ENCODE data around the gene GHR. TPM values are rescaled to one million over a fixed set of nuclear protein-coding genes. Genes with fewer than 3 reads are reported as not detected.

Gene GHR
- polyA plus RNA-seq, 1 experiment: 0.90 TPM

- H3K4me3 ChIP-seq (ENCODE audit: low read depth, low read length): no peak overlapping the region
- TF ChIP-seq CTCF (IDR thresholded peaks at IDR 0.05; ENCODE audit: insufficient read depth, low read depth, low read length): no peak
- H3K36me3 ChIP-seq (ENCODE audit: control insufficient read depth, insufficient read depth, low read length): no peaks in the 10 kb centered on the region
- DNase-seq (ENCODE audit: low read depth): no peak
- ChIA-PET POLR2A (no interaction called here), CTCF (no interaction called here)
- H3K27me3 ChIP-seq (ENCODE audit: control insufficient read depth, insufficient read depth, low read length): no peaks in the 10 kb centered on the region
Observed at GRCh38 chr5:42547141-42547540, 123.9 kb downstream of the GHR start.

- no peaks in the 10 kb centered on the region for H3K36me3 ChIP-seq (ENCODE audit: control insufficient read depth, insufficient read depth, low read length)
- CTCF ChIA-PET: no interaction called here
- TF ChIP-seq CTCF (IDR thresholded peaks at IDR 0.05; ENCODE audit: insufficient read depth, low read depth, low read length): no peak
- no peak for DNase-seq (ENCODE audit: low read depth)
- no peak overlapping the region for H3K4me3 ChIP-seq (ENCODE audit: low read depth, low read length)
- H3K27me3 ChIP-seq (ENCODE audit: control insufficient read depth, insufficient read depth, low read length): no peaks in the 10 kb centered on the region
- POLR2A ChIA-PET: no interaction called here
Observed at GRCh38 chr5:42547894-42548293, 124.7 kb downstream of the GHR start.

- Histone ChIP-seq H3K27me3 (ENCODE audit: control insufficient read depth, insufficient read depth, low read length) (no peaks in the 10 kb centered on the region), H3K36me3 (ENCODE audit: control insufficient read depth, insufficient read depth, low read length) (no peaks in the 10 kb centered on the region), H3K4me3 (ENCODE audit: low read depth, low read length) (no peak overlapping the region)
- CTCF ChIA-PET: no interaction called here
- no peak for TF ChIP-seq CTCF (IDR thresholded peaks at IDR 0.05; ENCODE audit: insufficient read depth, low read depth, low read length)
- DNase-seq (ENCODE audit: low read depth): no peak
- POLR2A ChIA-PET: no interaction called here
Observed at GRCh38 chr5:42552597-42552996, 129.4 kb downstream of the GHR start.

GRCh38 chr5:42553461-42553860 lies 130.2 kb downstream of the GHR start:
- POLR2A ChIA-PET: no interaction called here
- Histone ChIP-seq H3K27me3 (ENCODE audit: control insufficient read depth, insufficient read depth, low read length) (no peaks in the 10 kb centered on the region), H3K4me3 (ENCODE audit: low read depth, low read length) (no peak overlapping the region), H3K36me3 (ENCODE audit: control insufficient read depth, insufficient read depth, low read length) (no peaks in the 10 kb centered on the region)
- CTCF ChIA-PET: no interaction called here
- no peak for TF ChIP-seq CTCF (IDR thresholded peaks at IDR 0.05; ENCODE audit: insufficient read depth, low read depth, low read length)
- no peak for DNase-seq (ENCODE audit: low read depth)

- CTCF ChIA-PET: no interaction called here
Observed at GRCh38 chr5:42555010-42555409, 131.8 kb downstream of the GHR start.

More at GRCh38 chr5:42555010-42555409, 131.8 kb downstream of the GHR start:
- POLR2A ChIA-PET: no interaction called here
- no peaks in the 10 kb centered on the region for H3K27me3 ChIP-seq (ENCODE audit: control insufficient read depth, insufficient read depth, low read length)
- TF ChIP-seq CTCF (IDR thresholded peaks at IDR 0.05; ENCODE audit: insufficient read depth, low read depth, low read length): no peak
- no peaks in the 10 kb centered on the region for H3K36me3 ChIP-seq (ENCODE audit: control insufficient read depth, insufficient read depth, low read length)
- H3K4me3 ChIP-seq (ENCODE audit: low read depth, low read length): no peak overlapping the region
- no peak for DNase-seq (ENCODE audit: low read depth)

Measured in BJ (cell line).